G401.6 (cell line): ENCODE measurements around the gene AKT3.
A peak's percentile ranks its signal among the peaks of the same experiment; 100 is the strongest.

Experiments
- FAIRE-seq: peaks from 2 replicates; lab custom pipeline; 2012; peaks lifted over from hg19 to GRCh38; lab: Jason Lieb, UNC

AKT3 gene

GRCh38 chr1:243550276-243550675 lies 299.8 kb downstream of the AKT3 start:
- no peak for FAIRE-seq

- FAIRE-seq, result no peak
These were observed 300.3 kb downstream of the AKT3 start for GRCh38 chr1:243549791-243550190.

DNA sequence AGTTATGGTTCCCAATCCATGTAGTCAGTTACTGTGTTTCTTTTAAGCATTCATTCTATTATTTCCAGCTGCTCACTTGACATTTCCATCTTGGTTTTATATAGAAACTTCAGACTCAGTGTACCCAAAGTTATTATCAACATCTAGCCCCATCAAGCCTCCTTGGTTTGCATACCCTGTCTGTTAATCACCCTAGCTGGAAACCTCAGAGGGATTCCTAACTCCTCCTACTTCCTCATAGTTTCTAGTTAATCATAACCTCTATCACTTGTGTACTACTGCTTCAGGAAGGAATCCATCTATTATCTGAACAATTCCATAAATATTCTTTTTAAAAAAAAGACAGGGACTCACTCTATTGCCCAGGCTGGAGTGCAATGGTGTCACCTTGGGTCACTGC lies 300.9 kb downstream of the AKT3 start:
- no peak for FAIRE-seq

DNA sequence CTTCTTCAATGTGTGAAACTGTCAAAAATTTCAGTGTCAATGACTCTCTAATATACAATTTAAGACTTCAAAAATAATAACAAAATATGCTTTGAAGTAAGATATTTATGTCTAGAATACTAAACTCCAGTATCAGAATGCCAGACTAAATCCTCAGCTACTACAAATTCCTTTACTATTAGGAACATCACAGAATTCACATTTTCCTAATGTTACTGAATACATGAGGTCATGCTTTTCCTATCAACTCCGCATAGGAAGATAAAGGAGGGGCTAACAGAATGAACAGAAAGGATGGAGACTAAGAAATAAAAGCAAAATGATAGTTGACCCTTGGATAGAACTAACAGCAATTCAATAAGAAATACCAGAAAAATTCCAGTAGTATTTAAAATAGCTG lies 301.5 kb downstream of the AKT3 start:
- FAIRE-seq, result peak; percentile 3

- no peak for FAIRE-seq
These were observed 302.2 kb downstream of the AKT3 start for GRCh38 chr1:243547891-243548290.

- no peak for FAIRE-seq
These were observed 303.6 kb downstream of the AKT3 start for GRCh38 chr1:243546457-243546856.

DNA sequence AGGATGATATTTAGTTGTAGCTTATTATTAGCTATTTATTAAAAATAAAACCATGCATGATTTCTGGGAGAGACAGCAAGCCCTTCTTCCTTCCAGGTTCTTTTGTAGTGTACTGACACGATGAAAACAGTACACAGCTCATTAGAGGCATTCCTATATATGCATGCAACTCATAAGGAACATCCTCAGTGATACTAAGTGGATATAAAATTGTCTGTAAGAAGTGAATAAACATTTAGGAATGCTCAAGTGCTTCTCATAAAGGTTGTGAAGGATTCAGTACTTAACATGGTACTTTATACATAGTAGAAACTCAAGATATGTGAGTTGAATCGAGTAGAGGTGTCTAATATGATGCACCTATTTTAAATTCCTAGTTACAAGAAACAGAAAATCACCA lies 306.5 kb downstream of the AKT3 start:
- FAIRE-seq, result no peak

DNA sequence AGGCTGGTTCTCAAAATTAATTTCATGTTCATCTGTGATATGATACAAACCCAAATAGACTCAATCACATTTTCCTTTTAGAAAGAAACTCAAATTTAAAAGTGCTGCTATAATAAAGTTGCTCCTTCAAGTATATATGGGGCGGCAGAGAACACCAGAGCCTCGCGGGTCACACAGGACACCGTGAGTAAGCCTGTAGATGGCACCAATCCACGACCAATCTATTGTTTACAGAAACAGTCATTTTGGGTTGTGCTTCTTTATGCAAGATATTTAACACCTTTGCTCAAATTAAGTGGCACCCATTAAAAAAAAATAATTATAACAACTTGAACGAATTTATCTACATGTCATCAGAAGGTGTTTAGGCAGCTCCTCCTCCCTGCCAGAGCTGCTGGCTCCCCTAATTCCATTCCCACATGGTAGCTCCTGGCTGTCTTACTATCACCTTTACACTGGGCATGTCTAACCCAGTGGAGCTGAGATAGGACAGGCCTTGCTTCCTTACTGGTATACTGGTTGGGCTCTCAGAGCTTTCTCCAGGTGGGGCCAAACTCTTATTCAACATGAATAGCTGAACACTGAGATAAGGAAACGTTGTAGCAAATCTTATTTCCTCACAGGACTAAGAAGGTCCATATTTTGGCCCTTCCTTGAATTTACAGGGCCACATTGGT lies 307.2 kb downstream of the AKT3 start:
- FAIRE-seq, result no peak

DNA sequence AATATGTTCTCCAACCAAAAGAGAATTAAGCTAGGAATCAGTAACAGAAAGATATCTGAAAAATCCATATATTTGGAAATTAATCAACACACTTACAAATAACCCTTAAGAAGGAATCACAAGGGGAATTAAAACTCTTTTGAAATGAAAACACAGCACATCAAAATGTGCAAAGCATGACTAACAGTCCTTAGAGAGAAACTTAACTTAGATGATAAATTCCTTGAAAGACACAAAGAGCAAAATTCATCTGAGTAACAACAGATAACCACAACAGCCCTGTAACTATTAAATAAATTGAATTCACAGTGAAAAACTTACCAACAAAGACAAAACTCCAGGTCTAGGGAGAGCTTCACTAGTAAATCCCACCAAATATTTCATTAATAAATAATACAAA lies 310.4 kb downstream of the AKT3 start:
- FAIRE-seq, result no peak

DNA sequence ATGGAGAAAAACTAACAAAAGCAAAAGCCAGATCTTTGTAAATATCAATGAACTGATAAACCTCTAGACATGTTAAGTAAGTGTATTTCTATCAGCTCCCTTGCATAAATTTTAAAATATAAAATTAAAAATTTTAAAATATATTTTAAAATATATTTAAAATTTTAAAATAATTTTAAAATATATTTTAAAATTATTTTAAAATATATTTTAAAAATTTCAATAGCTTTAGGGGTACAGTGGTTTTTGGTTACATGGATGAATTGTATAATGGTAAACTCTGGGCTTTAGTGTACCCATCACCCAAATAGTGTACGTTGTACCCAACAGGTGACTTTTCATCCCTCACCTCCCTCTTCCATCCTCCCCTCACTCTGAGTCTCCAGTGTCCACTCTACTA lies 315.0 kb downstream of the AKT3 start:
- peak; percentile 96 for FAIRE-seq

DNA sequence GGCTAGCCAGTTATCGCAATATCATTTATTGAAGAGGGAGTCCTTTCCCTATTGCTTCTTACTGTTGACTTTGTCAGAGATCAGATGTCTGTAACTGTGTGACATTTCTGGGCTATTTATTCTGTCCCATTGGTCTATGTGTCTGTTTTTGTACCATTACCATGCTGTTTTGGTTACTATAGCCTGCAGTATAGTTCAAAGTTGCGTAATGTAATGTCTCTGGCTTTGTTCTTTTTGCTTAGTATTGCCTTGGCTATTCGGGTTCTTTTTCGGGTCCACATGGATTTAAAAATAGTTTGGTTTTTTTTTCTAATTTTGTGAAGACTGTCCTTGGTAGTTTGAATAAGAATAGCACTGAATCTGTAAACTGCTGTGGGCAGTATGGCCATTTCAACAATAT lies 320.5 kb downstream of the AKT3 start:
- FAIRE-seq, result no peak

- no peak for FAIRE-seq
These were observed 321.5 kb downstream of the AKT3 start for GRCh38 chr1:243528459-243529121.

- no peak for FAIRE-seq
These were observed 323.9 kb downstream of the AKT3 start for GRCh38 chr1:243526180-243526579.

- no peak for FAIRE-seq
These were observed 325.0 kb downstream of the AKT3 start for GRCh38 chr1:243525085-243525487.

DNA sequence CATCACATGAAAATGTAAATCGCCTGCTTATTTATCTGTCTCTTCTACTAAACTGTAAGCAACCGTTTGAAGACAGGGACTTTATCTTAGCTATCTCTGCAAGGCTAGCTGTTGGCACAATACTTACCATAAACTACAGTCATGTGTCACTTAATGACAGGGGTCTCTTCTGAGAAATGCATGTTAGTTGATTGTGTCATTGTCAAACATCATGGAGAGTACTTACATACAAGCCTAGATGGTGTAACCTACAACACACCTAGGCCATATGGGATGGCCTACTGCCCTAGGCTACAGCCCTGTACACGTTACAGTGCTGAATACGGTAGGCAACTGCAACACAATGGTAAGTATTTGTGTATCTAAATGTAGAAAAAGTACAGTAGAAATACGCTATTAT lies 326.3 kb downstream of the AKT3 start:
- no peak for FAIRE-seq

DNA sequence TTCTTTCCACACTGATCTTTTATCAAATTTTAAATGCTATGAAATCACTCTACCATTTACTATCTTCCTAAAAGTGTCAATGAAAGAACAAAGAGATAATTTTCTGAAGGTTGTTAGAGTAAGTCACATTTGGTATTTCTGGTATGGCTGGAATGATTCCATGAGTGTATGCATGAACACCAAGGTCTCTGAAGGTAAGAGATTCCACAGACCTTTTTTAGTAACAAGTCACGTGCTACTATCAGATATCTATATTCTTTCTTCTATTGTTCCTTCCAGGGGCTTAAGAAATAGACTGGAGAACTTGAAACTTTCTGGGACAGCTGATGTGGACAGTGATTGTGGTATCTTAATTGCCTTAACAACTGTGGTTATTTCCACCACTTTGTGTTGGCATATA lies 329.2 kb downstream of the AKT3 start:
- FAIRE-seq, result no peak

- FAIRE-seq, result no peak
These were observed 335.1 kb downstream of the AKT3 start for GRCh38 chr1:243514927-243515326.

- FAIRE-seq, result no peak
These were observed 336.1 kb downstream of the AKT3 start for GRCh38 chr1:243513726-243514491.

GRCh38 chr1:243510928-243511327 lies 339.1 kb downstream of the AKT3 start:
- FAIRE-seq, result no peak

GRCh38 chr1:243508943-243509342 lies 341.1 kb downstream of the AKT3 start:
- no peak for FAIRE-seq

DNA sequence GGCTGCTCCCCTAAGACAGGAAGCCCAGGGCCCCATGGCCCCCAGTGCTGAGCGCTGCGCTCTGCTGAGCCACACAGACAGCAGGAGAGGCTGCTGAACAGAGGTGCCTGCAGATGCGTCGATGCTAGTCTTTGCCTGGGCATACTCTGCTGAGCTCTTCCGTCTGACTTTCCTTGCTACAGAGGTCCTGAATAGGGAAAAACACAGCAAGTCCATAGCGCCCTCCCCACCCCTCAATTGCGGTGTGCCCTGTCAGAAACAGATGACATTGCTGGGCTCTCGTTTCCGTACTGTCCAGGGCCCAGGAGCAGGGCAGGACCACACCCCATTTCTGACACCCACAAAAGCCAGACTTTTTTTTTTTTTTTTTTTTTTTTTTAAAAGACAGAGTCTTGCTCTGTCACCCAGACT lies 341.7 kb downstream of the AKT3 start:
- FAIRE-seq, result no peak

DNA sequence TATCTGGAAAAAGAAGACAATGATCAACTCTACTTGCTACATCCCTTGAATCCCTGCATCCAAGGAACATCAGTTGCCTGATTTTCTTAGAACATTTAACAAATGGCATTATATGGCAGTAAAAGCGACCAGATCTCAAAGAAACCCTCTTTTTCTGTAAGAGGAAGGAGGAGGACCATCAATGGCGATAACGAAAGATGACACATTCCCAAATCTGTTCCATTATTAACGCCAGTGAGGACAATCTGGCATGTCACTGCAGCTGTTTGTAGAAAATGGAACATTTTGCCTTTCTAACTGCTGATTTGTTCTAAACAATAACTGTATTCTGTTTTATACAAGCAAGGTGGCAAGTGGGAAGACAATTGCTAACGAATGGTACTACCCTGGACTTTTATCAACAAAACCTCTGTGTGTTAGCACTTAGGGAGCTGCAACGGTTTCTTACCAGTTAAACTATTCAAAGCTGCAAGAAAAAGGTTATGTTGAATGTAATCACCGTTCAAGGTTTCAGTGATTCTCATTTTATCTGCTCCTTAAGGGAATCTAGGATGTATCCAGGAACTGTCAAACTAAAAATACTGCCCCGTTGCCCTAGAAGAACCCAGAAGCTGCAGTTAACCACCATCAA lies 342.3 kb downstream of the AKT3 start:
- no peak for FAIRE-seq
